ENCODE results near the gene GSK3A. TPM values are rescaled to one million over a fixed set of nuclear protein-coding genes. Genes with fewer than 3 reads are reported as not detected.

GSK3A gene
- total RNA-seq, 1 donor from 2014 or later = 45.5 TPM

DNA sequence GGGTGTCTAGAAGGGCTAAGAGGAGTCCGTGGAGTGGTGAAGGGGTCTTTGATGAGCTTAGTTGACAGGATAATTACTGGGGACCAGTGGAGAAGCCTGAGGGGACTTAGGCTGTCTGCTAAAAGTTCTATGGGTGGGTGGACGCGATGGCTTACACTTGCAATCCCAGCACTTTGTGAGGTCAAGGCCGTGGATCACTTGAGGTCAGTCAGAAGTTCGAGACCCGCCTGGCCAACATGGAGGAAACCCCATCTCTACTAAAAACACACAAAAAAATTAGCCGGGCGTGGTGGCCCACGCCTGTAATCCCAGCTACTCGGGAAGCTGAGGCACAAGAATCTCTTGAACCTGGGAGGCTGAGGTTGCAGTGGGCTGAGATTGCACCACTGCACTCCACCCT, 2.8 kb upstream of the GSK3A start:
- Mint-ChIP-seq H3K27me3 (ENCODE audit: low read depth) (no peaks in the 10 kb centered on the region), H3K4me1 (peaks cover 41% of the 10 kb centered on the region), H3K4me3 (peak overlapping the region; percentile 82), H3K36me3 (peaks cover 4% of the 10 kb centered on the region), H3K27ac (peak overlapping the region; percentile 98), H3K9me3 (no peaks in the 10 kb centered on the region)
- no peak for DNase-seq (ENCODE audit: low spot score in 2 of 2, unreplicated experiment in 2 of 2)
- TF ChIP-seq CTCF (IDR thresholded peaks at IDR 0.05; ENCODE audit: unreplicated experiment) = no peak

DNA sequence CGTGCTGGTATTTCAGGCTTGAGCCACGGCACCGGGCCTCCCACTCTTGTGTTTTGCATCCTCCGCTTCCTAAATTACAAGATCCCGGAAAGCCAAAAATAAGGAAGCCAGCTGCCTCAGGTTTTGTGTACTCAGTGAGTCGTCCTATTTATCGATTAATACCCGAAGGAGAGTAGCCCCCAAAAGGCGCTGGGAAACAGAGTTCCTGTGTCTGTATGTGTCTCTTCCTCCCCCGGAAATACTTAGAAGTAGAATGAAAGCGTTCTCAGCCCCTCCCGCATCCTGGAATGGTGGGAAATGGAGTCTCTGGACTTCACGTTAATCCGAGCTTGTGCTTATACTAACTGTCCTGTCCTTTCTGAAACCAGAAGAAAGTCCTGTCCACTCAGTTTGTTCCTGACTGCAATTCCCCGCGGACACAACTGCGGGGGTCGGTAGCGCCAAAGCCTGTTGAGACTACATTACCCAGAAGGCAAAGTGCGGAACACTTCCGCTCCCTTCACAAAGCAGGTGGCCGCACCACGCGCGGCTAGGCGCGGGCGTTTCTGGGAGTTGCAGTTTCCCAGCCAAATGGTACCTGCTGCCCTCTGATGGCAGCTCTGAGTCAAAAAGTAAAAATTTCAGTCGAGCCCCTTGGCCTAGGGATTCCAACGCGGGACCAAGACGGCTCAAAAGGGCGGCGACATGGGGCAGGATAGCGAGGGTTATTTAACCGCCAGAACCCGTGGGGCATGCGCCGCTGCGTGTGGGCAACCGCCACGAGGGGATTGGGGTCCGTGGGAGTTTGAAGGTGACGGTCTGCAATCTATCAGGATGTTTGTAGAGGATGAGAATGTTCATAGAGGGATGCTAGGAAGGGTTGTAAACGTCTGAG, 2.2 kb upstream of the GSK3A start:
- Mint-ChIP-seq H3K36me3 (peaks cover 2% of the 10 kb centered on the region), H3K9me3 (no peaks in the 10 kb centered on the region), H3K4me1 (peaks cover 41% of the 10 kb centered on the region), H3K27me3 (ENCODE audit: low read depth) (no peaks in the 10 kb centered on the region), H3K4me3 (peak overlapping the region; percentile 82), H3K27ac (peak overlapping the region; percentile 98)
- no peak for TF ChIP-seq CTCF (IDR thresholded peaks at IDR 0.05; ENCODE audit: unreplicated experiment)
- DNase-seq (ENCODE audit: low spot score in 2 of 2, unreplicated experiment in 2 of 2) = peak; percentile 80 to 91

DNA sequence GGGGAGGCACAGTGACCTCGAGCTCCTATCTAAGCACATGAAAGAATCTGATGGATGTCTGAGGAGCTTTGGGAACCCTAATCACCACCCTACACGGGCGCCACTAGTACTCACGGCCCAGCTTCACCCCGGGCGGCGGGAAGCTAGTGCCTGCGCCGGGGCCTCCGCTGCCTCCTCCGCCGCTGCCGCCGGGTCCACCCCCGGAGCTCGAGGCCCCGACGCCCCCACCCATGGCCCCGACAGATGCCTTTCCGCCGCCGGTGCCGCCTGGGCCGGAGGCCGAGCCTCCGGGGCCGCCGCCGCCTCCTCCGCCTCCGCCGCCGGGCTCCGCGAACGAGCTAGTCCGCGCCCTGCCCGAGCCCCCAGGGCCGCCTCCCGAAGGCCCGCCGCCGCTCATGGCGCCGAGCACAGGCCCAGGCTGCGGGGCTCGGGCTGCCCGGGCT, 312 bp downstream of the GSK3A start:
- H3K27me3 Mint-ChIP-seq (ENCODE audit: low read depth) = no peaks in the 10 kb centered on the region
- no peak for DNase-seq (ENCODE audit: low spot score in 2 of 2, unreplicated experiment in 2 of 2)
- TF ChIP-seq CTCF (IDR thresholded peaks at IDR 0.05; ENCODE audit: unreplicated experiment) = no peak
- H3K4me1 Mint-ChIP-seq = peaks cover 41% of the 10 kb centered on the region
- peak overlapping the region; percentile 92 for H3K4me3 Mint-ChIP-seq
- H3K27ac Mint-ChIP-seq = peak overlapping the region; percentile 95
- H3K9me3 Mint-ChIP-seq = no peaks in the 10 kb centered on the region
- peaks cover 8% of the 10 kb centered on the region for H3K36me3 Mint-ChIP-seq

DNA sequence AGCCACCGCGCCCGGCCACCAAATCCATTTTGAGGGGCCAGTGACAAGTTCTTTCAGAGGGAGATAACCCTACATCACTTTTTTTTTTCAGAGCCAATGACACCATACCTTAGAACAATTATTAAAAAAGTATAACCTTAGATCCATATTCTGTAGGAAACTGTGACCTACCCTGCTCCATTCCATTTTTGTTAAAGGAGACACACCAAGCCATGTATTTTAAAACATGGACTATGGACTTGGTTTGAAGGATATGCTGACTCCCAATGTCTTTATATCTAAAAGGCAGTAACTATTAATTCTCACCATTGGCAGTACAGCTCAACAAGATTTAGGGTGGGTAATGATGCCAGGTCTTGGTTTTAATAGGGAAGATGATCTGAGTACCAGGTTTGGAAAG, 1.1 kb downstream of the GSK3A start:
- no peak for DNase-seq (ENCODE audit: low spot score in 2 of 2, unreplicated experiment in 2 of 2)
- TF ChIP-seq CTCF (IDR thresholded peaks at IDR 0.05; ENCODE audit: unreplicated experiment) = no peak
- Mint-ChIP-seq H3K4me1 (peaks cover 37% of the 10 kb centered on the region), H3K4me3 (peak overlapping the region; percentile 92), H3K27me3 (ENCODE audit: low read depth) (no peaks in the 10 kb centered on the region), H3K27ac (peak overlapping the region; percentile 95), H3K36me3 (peaks cover 16% of the 10 kb centered on the region), H3K9me3 (no peaks in the 10 kb centered on the region)

- H3K27ac Mint-ChIP-seq = no peak overlapping the region
- H3K4me1 Mint-ChIP-seq = peaks cover 25% of the 10 kb centered on the region
- no peak for DNase-seq (ENCODE audit: low spot score in 2 of 2, unreplicated experiment in 2 of 2)
- no peaks in the 10 kb centered on the region for H3K27me3 Mint-ChIP-seq (ENCODE audit: low read depth)
- TF ChIP-seq CTCF (IDR thresholded peaks at IDR 0.05; ENCODE audit: unreplicated experiment) = no peak
- H3K36me3 Mint-ChIP-seq = peaks cover 29% of the 10 kb centered on the region
- no peaks in the 10 kb centered on the region for H3K9me3 Mint-ChIP-seq
- no peak overlapping the region for H3K4me3 Mint-ChIP-seq
Measured at GRCh38 chr19:42239544-42240220, 2.7 kb downstream of the GSK3A start.

Data from mesothelial cell of epicardium (in vitro differentiated cells).